PC-3 (cell line): ENCODE measurements around the gene MBOAT1. TPM values are rescaled to one million over a fixed set of nuclear protein-coding genes. Genes with fewer than 3 reads are reported as not detected.

Experiments
- ATAC-seq: fragments of 200-7000 bp; cut with Tn5 transposase; 2 replicates; pipeline ENCODE4 v1.9.1; 2020; ENCODE audit warnings: mild to moderate bottlenecking, moderate library complexity
- BruUV-seq: library from RNA; stranded (reverse); fragments of 400-500 nt; replicated peaks from 2 replicates; lab custom pipeline; 2021; lab: Mats Ljungman, UMichigan
- CTCF ChIA-PET: fragments of 300-600 bp; sonication (Branson Sonifier 250); formaldehyde crosslinking; loops from one replicate; lab custom pipeline; 2022; ENCODE audit warnings: antibody characterized with exemption; lab: Charles Lee
- POLR2A ChIA-PET: fragments of 300-600 bp; sonication (Branson Sonifier 250); formaldehyde crosslinking; loops from one replicate; lab custom pipeline; 2022; ENCODE audit warnings: antibody characterized with exemption; ENCODE audit not compliant: unreplicated experiment; lab: Charles Lee
- DNase-seq: peaks from one replicate; pipeline ENCODE4 v3.0.0-alpha.2; 2015
- H2AFZ ChIP-seq: fragments of 300-600 bp; sonication (generic); 2 replicates; pipeline ENCODE4 v1.6.0; 2016; ENCODE audit warnings: antibody characterized with exemption, low read length
- H3F3A ChIP-seq: fragments of 300-600 bp; sonication (generic); one replicate; pipeline ENCODE4 v1.6.0; 2017; ENCODE audit warnings: antibody characterized with exemption, low read length, control low read depth, mild to moderate bottlenecking; ENCODE audit not compliant: unreplicated experiment
- H3K27ac ChIP-seq: fragments of 300-600 bp; sonication (generic); 2 replicates; pipeline ENCODE4 v1.5.1; 2016; ENCODE audit warnings: mild to moderate bottlenecking, low read length
- H3K27me3 ChIP-seq: fragments of 300-600 bp; sonication (generic); 2 replicates; pipeline ENCODE4 v1.6.1; 2016; ENCODE audit warnings: low read length, mixed read lengths
- H3K36me3 ChIP-seq: fragments of 300-600 bp; sonication (generic); 2 replicates; pipeline ENCODE4 v1.6.1; 2016; ENCODE audit warnings: low read depth, mixed run types, low read length, mixed read lengths
- H3K4me1 ChIP-seq: fragments of 300-600 bp; sonication (generic); 2 replicates; pipeline ENCODE4 v1.5.1; 2016; ENCODE audit warnings: low read length; ENCODE audit not compliant: insufficient read depth
- H3K4me2 ChIP-seq: fragments of 300-600 bp; sonication (generic); 2 replicates; pipeline ENCODE4 v1.6.0; 2016; ENCODE audit warnings: low read length
- H3K4me3 ChIP-seq: fragments of 300-600 bp; sonication (generic); 2 replicates; pipeline ENCODE4 v1.5.1; 2016; ENCODE audit warnings: mild to moderate bottlenecking, low read length, mixed read lengths
- H3K79me2 ChIP-seq: fragments of 300-600 bp; sonication (generic); 2 replicates; pipeline ENCODE4 v1.6.1; 2017; ENCODE audit warnings: low read length, mixed read lengths
- H3K9ac ChIP-seq: fragments of 300-600 bp; sonication (generic); 2 replicates; pipeline ENCODE4 v1.6.0; 2016; ENCODE audit warnings: mild to moderate bottlenecking, low read length
- H3K9me2 ChIP-seq: fragments of 300-600 bp; sonication (generic); replicated peaks from 2 replicates; pipeline ENCODE4 v1.6.1; 2016; ENCODE audit warnings: mixed run types, low read length, mixed read lengths
- H3K9me3 ChIP-seq: fragments of 300-600 bp; sonication (generic); 2 replicates; pipeline ENCODE4 v1.6.1; 2016; ENCODE audit warnings: low read length, mixed read lengths
- H4K20me1 ChIP-seq: fragments of 300-600 bp; sonication (generic); 2 replicates; pipeline ENCODE4 v1.6.1; 2016; ENCODE audit warnings: low read length, mixed read lengths
- EZH2 ChIP-seq: fragments of 300-600 bp; sonication (generic); IDR thresholded peaks from one replicate; pipeline ENCODE4 v1.6.1; 2017; ENCODE audit warnings: antibody characterized with exemption, mild to moderate bottlenecking, low read length; ENCODE audit not compliant: unreplicated experiment
- EZH2phosphoT487 ChIP-seq: fragments of 300-600 bp; sonication (generic); IDR thresholded peaks from 2 replicates; pipeline ENCODE4 v1.6.1; 2018; ENCODE audit warnings: mild to moderate bottlenecking, antibody characterized with exemption, low read length, borderline replicate concordance
- intact Hi-C: fragments of 100-400 bp; cut with micrococcal nuclease; formaldehyde crosslinking; loops from 2 replicates; pipeline ENCODE4 v1.9.0; 2023
- total RNA-seq: library from RNA; depleted of rRNA; stranded (reverse); fragments of >200 nt; gene quantifications from 2 replicates; pipeline ENCODE4 v1.2.3, GENCODE V29; 2014
- TF ChIP-seq, protein P1 (sequence below): fragments of 300-600 bp; sonication (generic); conservative IDR thresholded peaks from 2 replicates; pipeline ENCODE4 v1.5.1; 2017; ENCODE audit warnings: antibody characterized with exemption, low read depth, mild to moderate bottlenecking, low read length

MBOAT1 gene
- total RNA-seq, 1 experiment from 2014 or later, result 8.4 TPM

DNA sequence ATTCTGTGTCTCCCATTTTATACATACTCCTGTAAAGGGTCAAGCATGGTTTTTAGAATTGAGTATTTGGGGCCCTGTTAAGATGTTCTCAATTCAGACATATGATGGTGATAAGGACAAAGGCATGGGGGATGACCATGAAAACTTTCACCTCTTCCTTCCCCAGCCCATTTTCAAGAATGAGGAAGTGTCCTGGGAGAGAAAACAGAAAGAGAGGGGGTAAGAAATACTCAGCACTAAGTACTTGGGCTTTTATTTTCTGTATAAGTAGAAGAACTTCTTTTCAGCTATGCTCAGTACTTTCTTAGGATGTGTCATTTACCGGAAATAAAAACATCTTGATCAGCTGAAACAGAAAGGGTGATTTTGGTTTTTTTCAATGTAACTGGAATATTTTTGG lies 10.9 kb upstream of the MBOAT1 start:
- intact Hi-C loops, result no loop called here
- TF ChIP-seq EZH2phosphoT487 (no peak), EZH2 (no peak)
- TF ChIP-seq, protein P1, sequence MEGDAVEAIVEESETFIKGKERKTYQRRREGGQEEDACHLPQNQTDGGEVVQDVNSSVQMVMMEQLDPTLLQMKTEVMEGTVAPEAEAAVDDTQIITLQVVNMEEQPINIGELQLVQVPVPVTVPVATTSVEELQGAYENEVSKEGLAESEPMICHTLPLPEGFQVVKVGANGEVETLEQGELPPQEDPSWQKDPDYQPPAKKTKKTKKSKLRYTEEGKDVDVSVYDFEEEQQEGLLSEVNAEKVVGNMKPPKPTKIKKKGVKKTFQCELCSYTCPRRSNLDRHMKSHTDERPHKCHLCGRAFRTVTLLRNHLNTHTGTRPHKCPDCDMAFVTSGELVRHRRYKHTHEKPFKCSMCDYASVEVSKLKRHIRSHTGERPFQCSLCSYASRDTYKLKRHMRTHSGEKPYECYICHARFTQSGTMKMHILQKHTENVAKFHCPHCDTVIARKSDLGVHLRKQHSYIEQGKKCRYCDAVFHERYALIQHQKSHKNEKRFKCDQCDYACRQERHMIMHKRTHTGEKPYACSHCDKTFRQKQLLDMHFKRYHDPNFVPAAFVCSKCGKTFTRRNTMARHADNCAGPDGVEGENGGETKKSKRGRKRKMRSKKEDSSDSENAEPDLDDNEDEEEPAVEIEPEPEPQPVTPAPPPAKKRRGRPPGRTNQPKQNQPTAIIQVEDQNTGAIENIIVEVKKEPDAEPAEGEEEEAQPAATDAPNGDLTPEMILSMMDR, result no peak
- no peaks in the 10 kb centered on the region for H3F3A ChIP-seq
- no peaks in the 10 kb centered on the region for H3K27me3 ChIP-seq
- no peaks in the 10 kb centered on the region for H3K9me2 ChIP-seq
- CTCF ChIA-PET, result no interaction called here
- no TSS peak for BruUV-seq
- H3K4me1 ChIP-seq, result no peaks in the 10 kb centered on the region
- no peaks in the 10 kb centered on the region for H3K36me3 ChIP-seq
- no peak overlapping the region for H3K9ac ChIP-seq
- no peaks in the 10 kb centered on the region for H4K20me1 ChIP-seq
- ATAC-seq (no peak), DNase-seq (no peak)
- H3K4me2 ChIP-seq, result no peak overlapping the region
- H3K9me3 ChIP-seq, result no peaks in the 10 kb centered on the region
- H3K27ac ChIP-seq, result no peak overlapping the region
- H3K4me3 ChIP-seq, result no peak overlapping the region
- no peak overlapping the region for H2AFZ ChIP-seq
- POLR2A ChIA-PET, result no interaction called here
- no peaks in the 10 kb centered on the region for H3K79me2 ChIP-seq

DNA sequence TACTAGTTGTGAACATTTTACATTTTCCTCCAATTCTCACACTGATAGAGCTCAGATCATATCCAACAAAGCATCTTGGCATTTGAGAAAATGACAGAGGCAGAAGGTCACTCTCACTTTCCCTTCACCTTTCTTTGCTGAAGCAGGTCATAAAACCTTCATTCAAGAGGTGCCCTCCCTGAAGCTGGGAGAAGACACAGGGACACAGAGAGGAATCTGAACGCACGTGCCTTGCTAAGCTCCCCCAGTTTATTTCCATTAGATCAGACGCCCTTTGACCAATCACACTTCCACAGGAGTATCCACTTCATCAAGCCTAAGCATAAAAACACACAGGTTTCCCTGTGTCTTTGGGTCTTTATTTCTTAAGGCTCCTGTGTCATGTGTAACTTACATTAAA lies 9.2 kb upstream of the MBOAT1 start:
- CTCF ChIA-PET, result no interaction called here
- intact Hi-C loops, result no loop called here

DNA sequence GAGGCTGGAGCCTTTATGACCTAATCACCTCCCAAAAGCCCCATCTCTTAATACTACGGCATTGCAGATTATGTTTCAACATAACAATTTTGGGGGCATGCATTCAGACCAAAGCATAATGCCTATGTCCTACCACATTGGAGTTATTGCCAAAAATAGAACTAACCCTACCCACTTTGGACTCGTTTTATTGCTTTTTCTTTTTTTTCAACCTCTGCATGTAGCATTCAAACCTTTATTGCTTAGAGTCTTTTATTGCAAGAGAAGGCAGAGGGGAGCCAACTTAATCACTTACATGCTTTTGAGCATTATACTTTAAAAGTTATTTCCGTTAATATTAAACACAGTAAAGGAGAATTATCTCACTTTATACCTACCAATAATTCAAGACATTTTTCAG lies 8.1 kb upstream of the MBOAT1 start:
- Histone ChIP-seq H3K9ac (no peak overlapping the region), H3K9me3 (no peaks in the 10 kb centered on the region), H3F3A (no peaks in the 10 kb centered on the region), H3K79me2 (no peaks in the 10 kb centered on the region), H3K4me1 (0 out of 2 replicates have a peak, but pooled peaks cover 7% of the 10 kb centered on the region), H3K4me3 (no peak overlapping the region), H3K27me3 (no peaks in the 10 kb centered on the region), H3K36me3 (no peaks in the 10 kb centered on the region), H4K20me1 (no peaks in the 10 kb centered on the region), H3K9me2 (no peaks in the 10 kb centered on the region), H3K4me2 (no peak overlapping the region), H2AFZ (no peak overlapping the region), H3K27ac (no peak overlapping the region)
- TF ChIP-seq EZH2 (no peak), EZH2phosphoT487 (no peak)
- TF ChIP-seq, protein P1, result no peak
- CTCF ChIA-PET, result no interaction called here
- POLR2A ChIA-PET, result no interaction called here
- no TSS peak for BruUV-seq
- intact Hi-C loops, result no loop called here
- DNase-seq, result no peak
- ATAC-seq, result no peak

More for the DNA sequence above, 9.2 kb upstream of the MBOAT1 start:
- no peaks in the 10 kb centered on the region for H3K79me2 ChIP-seq
- H3K4me2 ChIP-seq, result no peak overlapping the region
- H2AFZ ChIP-seq, result no peak overlapping the region
- DNase-seq (no peak), ATAC-seq (no peak)
- no peaks in the 10 kb centered on the region for H3K9me3 ChIP-seq
- no peaks in the 10 kb centered on the region for H3K27me3 ChIP-seq
- H3K36me3 ChIP-seq, result no peaks in the 10 kb centered on the region
- POLR2A ChIA-PET, result no interaction called here
- H3K9me2 ChIP-seq, result no peaks in the 10 kb centered on the region
- no peaks in the 10 kb centered on the region for H4K20me1 ChIP-seq
- H3K27ac ChIP-seq, result no peak overlapping the region
- no peak for TF ChIP-seq EZH2
- TF ChIP-seq EZH2phosphoT487, result no peak
- TF ChIP-seq, protein P1, result no peak
- no TSS peak for BruUV-seq
- no peak overlapping the region for H3K9ac ChIP-seq
- H3K4me3 ChIP-seq, result no peak overlapping the region
- 0 out of 2 replicates have a peak, but pooled peaks cover 7% of the 10 kb centered on the region for H3K4me1 ChIP-seq
- H3F3A ChIP-seq, result no peaks in the 10 kb centered on the region
